H54 (cell line): ENCODE measurements around the gene ADAM17.
"Not testable (repeated sequence)": the region's sequence is repeated elsewhere in the genome, so short reads cannot be mapped to it uniquely, and the experiment has no call there.

Experiments
- DNase-seq: peaks from one replicate; pipeline ENCODE4 v3.0.0; 2011; ENCODE audit warnings: low spot score, mixed read lengths; ENCODE audit not compliant: insufficient read length
- FAIRE-seq: peaks from 3 replicates; lab custom pipeline; 2011; peaks lifted over from hg19 to GRCh38; lab: Jason Lieb, UNC
- POLR2A ChIP-seq: IDR thresholded peaks from 2 replicates; pipeline ENCODE4 v1.6.1; 2011; ENCODE audit warnings: low read depth, mild to moderate bottlenecking, low read length

ADAM17 gene

GRCh38 chr2:9578467-9579235, 23.0 kb upstream of the ADAM17 start:
- no peak for TF ChIP-seq POLR2A
- FAIRE-seq (no peak), DNase-seq (no peak)

GRCh38 chr2:9574331-9574730, 18.7 kb upstream of the ADAM17 start:
- FAIRE-seq, result no peak
- no peak for DNase-seq
- TF ChIP-seq POLR2A, result no peak

- TF ChIP-seq POLR2A, result no peak
- no peak for FAIRE-seq
- DNase-seq, result no peak
Measured at GRCh38 chr2:9573840-9574239, 18.2 kb upstream of the ADAM17 start.

- no peak for TF ChIP-seq POLR2A
- DNase-seq (peak; percentile 13), FAIRE-seq (peak; percentile 73)
Measured at GRCh38 chr2:9573013-9573720, 17.5 kb upstream of the ADAM17 start.

- TF ChIP-seq POLR2A, result no peak
- FAIRE-seq (no peak), DNase-seq (no peak)
Measured at GRCh38 chr2:9570182-9571060, 14.8 kb upstream of the ADAM17 start.

- FAIRE-seq (peak; percentile 97), DNase-seq (peak; percentile 63)
- no peak for TF ChIP-seq POLR2A
Measured at GRCh38 chr2:9565436-9566153, 10.0 kb upstream of the ADAM17 start.

GRCh38 chr2:9560628-9561027, 5.0 kb upstream of the ADAM17 start:
- FAIRE-seq, result no peak
- no peak for DNase-seq
- no peak for TF ChIP-seq POLR2A

- TF ChIP-seq POLR2A, result no peak
- FAIRE-seq, result peak; percentile 99
- DNase-seq, result no peak
Measured at GRCh38 chr2:9558948-9559381, 3.3 kb upstream of the ADAM17 start.

GRCh38 chr2:9556121-9556743, 602 bp upstream of the ADAM17 start:
- DNase-seq, result no peak
- no peak for FAIRE-seq
- no peak for TF ChIP-seq POLR2A

GRCh38 chr2:9554921-9555296, 721 bp downstream of the ADAM17 start:
- no peak for DNase-seq
- TF ChIP-seq POLR2A, result no peak
- peak; percentile 53 for FAIRE-seq

GRCh38 chr2:9552219-9553178, 3.1 kb downstream of the ADAM17 start:
- FAIRE-seq (peak; percentile 68), DNase-seq (no peak)
- no peak for TF ChIP-seq POLR2A

- not testable (repeated sequence) for FAIRE-seq, DNase-seq
Measured at GRCh38 chr2:9550859-9551391, 4.7 kb downstream of the ADAM17 start.
